Choroid plexus epithelial cell (primary cell): ENCODE measurements around the gene RIMKLB.

Experiments used
- DNase-seq: peaks from one replicate; pipeline ENCODE4 v3.0.0-alpha.2; 2010; ENCODE audit warnings: low read depth
- H3K4me3 ChIP-seq: 2 replicates; pipeline ENCODE4 v1.5.1; 2011; ENCODE audit warnings: low read depth, mild to moderate bottlenecking, control low read depth, low read length, moderate library complexity
- TF ChIP-seq, protein P1 (sequence below): conservative IDR thresholded peaks from 2 replicates; pipeline ENCODE4 v1.5.1; 2011; ENCODE audit warnings: low read depth, mild to moderate bottlenecking, control low read depth, inconsistent platforms, low read length, moderate library complexity

The RIMKLB gene

DNA sequence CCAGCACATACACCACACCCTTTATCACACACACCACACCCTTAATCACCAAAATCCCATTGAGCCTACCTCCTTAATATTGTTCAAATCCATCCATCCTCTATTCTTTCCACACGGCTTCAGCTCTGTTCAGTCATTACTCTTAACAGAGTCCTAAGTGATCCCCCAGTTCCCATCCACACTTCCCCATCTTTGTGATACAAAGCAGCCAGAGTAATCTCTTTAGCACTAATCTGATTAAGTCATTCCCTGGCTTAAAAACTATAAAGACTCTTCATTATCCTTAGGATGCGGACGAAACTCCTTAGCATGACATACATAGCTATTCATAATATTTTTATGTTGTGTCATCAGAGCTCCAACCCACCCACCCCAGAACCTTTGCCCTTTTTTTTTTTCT, 20.4 kb upstream of the RIMKLB start:
- no peak overlapping the region for H3K4me3 ChIP-seq
- DNase-seq = no peak
- TF ChIP-seq, protein P1, sequence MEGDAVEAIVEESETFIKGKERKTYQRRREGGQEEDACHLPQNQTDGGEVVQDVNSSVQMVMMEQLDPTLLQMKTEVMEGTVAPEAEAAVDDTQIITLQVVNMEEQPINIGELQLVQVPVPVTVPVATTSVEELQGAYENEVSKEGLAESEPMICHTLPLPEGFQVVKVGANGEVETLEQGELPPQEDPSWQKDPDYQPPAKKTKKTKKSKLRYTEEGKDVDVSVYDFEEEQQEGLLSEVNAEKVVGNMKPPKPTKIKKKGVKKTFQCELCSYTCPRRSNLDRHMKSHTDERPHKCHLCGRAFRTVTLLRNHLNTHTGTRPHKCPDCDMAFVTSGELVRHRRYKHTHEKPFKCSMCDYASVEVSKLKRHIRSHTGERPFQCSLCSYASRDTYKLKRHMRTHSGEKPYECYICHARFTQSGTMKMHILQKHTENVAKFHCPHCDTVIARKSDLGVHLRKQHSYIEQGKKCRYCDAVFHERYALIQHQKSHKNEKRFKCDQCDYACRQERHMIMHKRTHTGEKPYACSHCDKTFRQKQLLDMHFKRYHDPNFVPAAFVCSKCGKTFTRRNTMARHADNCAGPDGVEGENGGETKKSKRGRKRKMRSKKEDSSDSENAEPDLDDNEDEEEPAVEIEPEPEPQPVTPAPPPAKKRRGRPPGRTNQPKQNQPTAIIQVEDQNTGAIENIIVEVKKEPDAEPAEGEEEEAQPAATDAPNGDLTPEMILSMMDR = no peak

DNA sequence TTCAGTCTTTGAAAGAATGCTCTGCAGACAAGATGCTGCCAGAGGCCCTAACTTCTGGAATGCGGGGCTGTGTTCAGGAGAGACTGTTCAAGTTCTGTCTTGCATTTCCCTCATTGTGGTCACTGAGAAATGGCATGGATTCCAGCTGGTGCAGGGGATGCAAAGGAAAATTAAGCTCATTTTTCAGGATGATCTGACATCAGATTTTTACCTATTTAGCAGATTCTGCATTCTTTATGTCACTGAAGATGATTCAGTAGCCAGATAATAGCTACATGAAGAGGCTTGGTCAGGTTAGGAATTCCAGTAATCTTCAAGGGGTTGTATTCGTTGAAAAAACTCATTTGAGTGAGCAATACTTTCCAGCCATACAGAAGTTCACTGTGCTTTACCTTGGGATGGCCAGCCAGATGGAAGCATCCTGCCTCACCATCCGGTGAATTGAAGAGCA, 19.1 kb upstream of the RIMKLB start:
- DNase-seq = peak; percentile 40
- TF ChIP-seq, protein P1 = no peak
- no peak overlapping the region for H3K4me3 ChIP-seq

DNA sequence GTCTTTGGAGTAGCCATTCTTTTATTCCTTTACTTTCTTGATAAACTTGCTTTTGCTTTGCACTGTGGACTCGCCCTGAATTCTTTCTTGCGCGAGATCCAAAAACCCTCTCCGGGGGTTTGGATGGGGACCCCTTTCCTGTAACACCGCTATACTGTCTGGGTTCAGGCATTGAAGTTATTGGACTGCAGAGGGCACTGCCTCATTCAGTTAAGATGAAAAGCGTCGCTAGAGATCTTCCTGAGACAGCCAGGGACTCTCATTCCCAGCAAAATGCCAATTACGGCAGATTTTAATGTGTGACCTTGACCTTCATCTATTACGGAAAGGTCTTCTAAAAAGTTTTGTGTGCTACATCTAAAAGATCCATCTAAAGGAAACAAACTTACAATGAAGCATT, 17.3 kb upstream of the RIMKLB start:
- TF ChIP-seq, protein P1 = peak; percentile 31
- H3K4me3 ChIP-seq = no peak overlapping the region
- no peak for DNase-seq

DNA sequence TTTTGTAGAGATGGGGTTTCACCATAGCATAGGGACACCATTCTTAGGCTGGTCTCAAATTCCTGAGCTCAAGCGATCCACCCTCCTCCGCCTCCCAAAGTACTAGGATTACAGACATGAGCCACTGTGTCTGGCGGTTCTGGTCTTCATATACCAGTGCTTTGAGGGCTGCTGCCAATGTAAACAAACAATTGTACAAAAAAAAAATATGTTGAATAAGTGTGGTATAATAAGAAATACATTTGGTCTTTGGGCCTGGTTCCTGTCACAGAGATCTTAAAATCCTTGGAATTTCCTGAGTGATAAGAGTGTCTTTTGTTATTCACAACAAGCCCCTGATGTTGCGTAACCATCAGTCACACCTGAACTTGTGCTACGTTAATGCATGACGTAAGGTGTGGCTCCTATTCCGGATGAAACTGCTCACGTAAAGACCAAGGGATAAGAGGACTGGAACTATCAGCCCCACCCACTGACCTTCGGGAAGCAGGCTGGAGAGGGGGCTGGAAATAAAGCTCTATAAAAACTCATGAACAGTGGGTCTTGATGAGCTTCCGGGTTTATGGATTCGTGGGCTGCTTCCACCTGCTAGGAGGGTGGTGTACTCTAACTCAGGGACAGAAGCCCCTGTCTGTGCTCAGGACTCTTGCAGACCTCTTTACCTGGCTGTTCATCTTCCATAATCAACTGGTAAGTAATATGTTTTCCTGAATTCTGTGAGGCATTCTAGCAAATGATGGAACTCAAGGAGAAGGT, 16.5 kb upstream of the RIMKLB start:
- no peak overlapping the region for H3K4me3 ChIP-seq
- DNase-seq = peak; percentile 75
- TF ChIP-seq, protein P1 = no peak

DNA sequence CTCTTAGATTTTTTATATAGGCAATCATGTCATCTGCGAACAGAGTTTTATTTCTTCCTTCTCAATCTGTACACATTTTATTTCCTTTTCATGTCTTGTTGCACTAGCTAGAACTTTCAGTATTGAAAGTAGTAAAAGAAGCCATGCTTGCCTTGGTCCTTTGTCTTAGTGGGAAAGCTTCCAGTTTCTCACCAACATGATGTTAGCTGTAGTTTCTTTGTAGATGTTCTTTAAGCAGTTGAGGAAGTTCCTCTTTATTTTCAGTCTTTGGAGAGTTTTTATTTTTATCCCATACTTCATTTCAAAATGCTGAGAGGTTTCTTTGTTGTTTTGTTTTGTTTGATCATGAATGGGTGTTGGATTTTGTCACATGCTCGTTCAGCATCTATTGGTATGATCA, 12.7 kb upstream of the RIMKLB start:
- DNase-seq = no peak
- no peak overlapping the region for H3K4me3 ChIP-seq
- TF ChIP-seq, protein P1 = no peak

DNA sequence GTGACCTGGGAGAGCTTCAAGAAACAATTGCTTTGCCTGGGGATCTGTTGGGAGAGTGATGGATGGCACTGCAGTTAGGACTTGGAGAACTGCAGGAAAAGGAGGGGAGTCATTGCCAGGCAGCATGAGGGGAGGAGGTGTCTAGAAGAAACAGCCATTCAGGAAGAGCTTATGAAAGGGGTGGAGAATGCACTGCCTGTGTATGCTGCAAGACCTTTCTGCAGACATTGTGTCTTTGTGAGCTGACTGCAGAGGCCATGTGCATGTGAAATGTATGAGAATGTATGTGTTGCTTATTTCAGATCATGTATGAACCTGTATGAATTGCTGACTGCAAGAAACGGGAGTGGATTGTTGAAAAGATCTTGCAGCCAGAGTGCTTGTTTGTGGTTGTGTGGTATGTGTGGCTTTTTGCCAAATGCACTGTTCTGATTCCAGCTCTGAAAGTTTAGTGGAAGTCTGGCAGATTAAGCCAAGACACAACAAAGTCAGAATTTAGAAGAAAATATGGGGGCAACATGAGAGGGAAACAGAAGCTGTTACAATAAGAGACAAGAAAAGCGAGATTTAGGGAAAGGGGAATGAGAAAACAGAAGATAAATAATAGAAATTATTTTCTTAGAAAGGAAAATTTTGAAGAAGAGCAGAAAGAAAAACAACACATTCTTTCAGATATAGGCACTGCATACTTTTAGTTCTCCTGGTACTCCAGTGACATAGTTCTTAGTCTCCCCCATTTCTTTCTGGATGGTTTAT, 9.8 kb upstream of the RIMKLB start:
- DNase-seq = peak; percentile 93
- H3K4me3 ChIP-seq = peak overlapping the region; percentile 30
- TF ChIP-seq, protein P1 = no peak

DNA sequence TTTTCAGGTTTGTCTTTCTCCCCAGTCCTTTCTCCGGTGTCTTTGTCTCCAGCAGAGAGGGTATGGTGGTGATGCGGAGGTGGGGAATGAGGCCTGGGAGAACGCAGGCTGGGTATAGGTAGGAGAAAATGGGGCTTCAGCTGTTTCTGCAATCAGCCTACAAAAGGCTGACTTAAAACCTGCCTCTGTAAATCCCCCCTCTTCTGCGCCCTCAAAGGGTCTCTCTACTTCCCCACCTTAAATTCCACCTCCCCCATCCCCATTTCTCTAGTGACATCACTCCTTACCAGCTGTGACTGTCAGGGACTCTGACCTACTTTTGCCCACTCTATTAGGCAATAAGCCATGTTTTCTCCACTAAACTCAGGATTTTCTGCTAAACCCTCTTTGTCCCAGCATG, 8.1 kb upstream of the RIMKLB start:
- TF ChIP-seq, protein P1 = no peak
- H3K4me3 ChIP-seq = no peak overlapping the region
- DNase-seq = no peak
